Melanocyte of skin (primary cell): ENCODE data around the gene NLRP12. TPM values are rescaled to one million over a fixed set of nuclear protein-coding genes. Genes with fewer than 3 reads are reported as not detected.

ENCODE experiments used
- small RNA-seq, 2 donors: library from RNA; depleted of rRNA; stranded (forward); fragments of <200 nt; gene quantifications; one replicate each; pipeline ENCODE3, GENCODE V24; 2012
- total RNA-seq, 2 donors: library from RNA; depleted of rRNA; stranded (reverse); fragments of >200 nt; gene quantifications; 2 replicates each; pipeline ENCODE4 v1.2.3, GENCODE V29; 2012

NLRP12 gene, protein sequence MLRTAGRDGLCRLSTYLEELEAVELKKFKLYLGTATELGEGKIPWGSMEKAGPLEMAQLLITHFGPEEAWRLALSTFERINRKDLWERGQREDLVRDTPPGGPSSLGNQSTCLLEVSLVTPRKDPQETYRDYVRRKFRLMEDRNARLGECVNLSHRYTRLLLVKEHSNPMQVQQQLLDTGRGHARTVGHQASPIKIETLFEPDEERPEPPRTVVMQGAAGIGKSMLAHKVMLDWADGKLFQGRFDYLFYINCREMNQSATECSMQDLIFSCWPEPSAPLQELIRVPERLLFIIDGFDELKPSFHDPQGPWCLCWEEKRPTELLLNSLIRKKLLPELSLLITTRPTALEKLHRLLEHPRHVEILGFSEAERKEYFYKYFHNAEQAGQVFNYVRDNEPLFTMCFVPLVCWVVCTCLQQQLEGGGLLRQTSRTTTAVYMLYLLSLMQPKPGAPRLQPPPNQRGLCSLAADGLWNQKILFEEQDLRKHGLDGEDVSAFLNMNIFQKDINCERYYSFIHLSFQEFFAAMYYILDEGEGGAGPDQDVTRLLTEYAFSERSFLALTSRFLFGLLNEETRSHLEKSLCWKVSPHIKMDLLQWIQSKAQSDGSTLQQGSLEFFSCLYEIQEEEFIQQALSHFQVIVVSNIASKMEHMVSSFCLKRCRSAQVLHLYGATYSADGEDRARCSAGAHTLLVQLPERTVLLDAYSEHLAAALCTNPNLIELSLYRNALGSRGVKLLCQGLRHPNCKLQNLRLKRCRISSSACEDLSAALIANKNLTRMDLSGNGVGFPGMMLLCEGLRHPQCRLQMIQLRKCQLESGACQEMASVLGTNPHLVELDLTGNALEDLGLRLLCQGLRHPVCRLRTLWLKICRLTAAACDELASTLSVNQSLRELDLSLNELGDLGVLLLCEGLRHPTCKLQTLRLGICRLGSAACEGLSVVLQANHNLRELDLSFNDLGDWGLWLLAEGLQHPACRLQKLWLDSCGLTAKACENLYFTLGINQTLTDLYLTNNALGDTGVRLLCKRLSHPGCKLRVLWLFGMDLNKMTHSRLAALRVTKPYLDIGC
- total RNA-seq: under 1 TPM in 1 of 2 donors, not detected in 1; under 0.01 TPM

DNA sequence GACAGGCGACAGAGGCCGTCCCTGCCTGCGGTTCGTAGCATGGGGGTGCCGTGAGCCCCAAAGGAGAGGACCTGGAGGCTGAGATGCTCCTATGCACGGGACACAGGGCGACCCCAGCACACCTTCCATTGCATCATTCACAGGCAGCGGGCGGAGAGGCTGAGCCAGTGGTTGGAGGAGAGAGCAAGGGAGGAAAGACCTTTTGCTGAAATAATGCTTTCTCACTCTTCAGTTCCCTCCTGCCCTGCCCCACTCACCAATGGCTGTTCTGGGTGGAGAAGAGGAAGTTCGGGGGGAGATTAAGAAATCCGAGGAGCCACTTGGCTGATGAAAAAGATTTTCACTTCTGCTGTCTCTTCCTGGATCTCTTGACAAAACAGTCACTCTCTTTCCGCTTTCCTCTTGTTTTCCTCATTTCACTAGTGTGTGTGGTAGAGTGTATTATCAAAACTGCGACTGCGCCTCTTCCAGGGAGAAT is at the start of gene NLRP12:
TSS of gene NLRP12 (minus strand) at position 181 of the 478 bp plus-strand sequence. CDS start at position 41, 140 bp downstream.

GRCh38 chr19:53867225-53868090 is 43.3 kb upstream of the NLRP12 start, which contains the start of gene MYADM:
Gene MYADM, plus strand, starts transcription at chr19:53867883. Its CDS starts 5,647 bp downstream, at chr19:53873530.

Small RNA genes lying within 50 kb of the gene (small RNA-seq; reads per million reads assigned to genes)
- gene AC008753.1 (0 to 0.06 reads per million in 2 donors), gene MIR1283-2 (0 reads per million in 2 donors), gene MIR371A (0 reads per million in 2 donors), gene MIR372 (0 reads per million in 2 donors), gene MIR373 (0 reads per million in 2 donors), gene MIR516A1 (0 reads per million in 2 donors), gene MIR516A2 (0 reads per million in 2 donors), gene MIR519A1 (0.43 to 0.99 reads per million in 2 donors), gene MIR521-1 (0 reads per million in 2 donors), gene MIR527 (0 reads per million in 2 donors), gene RNU6-1041P (0 reads per million in 2 donors), gene RNU6-165P (0 reads per million in 2 donors), gene RNU6-751P (0 reads per million in 2 donors), gene RNU6-982P (0 reads per million in 2 donors)

Other genes with a start within 250 kb of the NLRP12 start
- not detected for gene DPRX, start 192.3 kb downstream of the NLRP12 start, total RNA-seq
- gene MYADM, start 43.6 kb upstream of the NLRP12 start, total RNA-seq: 1 to 10 TPM; 6.9 to 9.0 TPM
- not detected for gene PRKCG, start 57.9 kb upstream of the NLRP12 start, total RNA-seq
- not detected for gene CACNG7, start 85.0 kb upstream of the NLRP12 start, total RNA-seq
- not detected for gene CACNG8, start 138.6 kb upstream of the NLRP12 start, total RNA-seq
- gene CACNG6, start 167.3 kb upstream of the NLRP12 start, total RNA-seq: not detected
- gene VSTM1, start 239.6 kb upstream of the NLRP12 start, total RNA-seq: not detected